Astrocyte (in vitro differentiated cells and primary cell): ENCODE measurements around the gene CYB5B. TPM values are rescaled to one million over a fixed set of nuclear protein-coding genes. Genes with fewer than 3 reads are reported as not detected.

ENCODE experiments used
- DNase-seq: peaks from one replicate; pipeline ENCODE4 v3.0.0-alpha.2; 2010; ENCODE audit warnings: low read depth
- FAIRE-seq: peaks from 2 replicates; lab custom pipeline; 2011; peaks lifted over from hg19 to GRCh38; lab: Jason Lieb, UNC
- H2AFZ ChIP-seq: 2 replicates; pipeline ENCODE4 v1.6.0; 2012; ENCODE audit warnings: low read depth, low read length, inconsistent platforms
- H3K27ac ChIP-seq: 2 replicates; pipeline ENCODE4 v1.5.1; 2011; ENCODE audit warnings: low read depth, low read length, inconsistent platforms
- H3K27me3 ChIP-seq: 2 replicates; pipeline ENCODE4 v1.6.0; 2011; ENCODE audit warnings: low read length, inconsistent platforms; ENCODE audit not compliant: insufficient read depth
- H3K36me3 ChIP-seq: 2 replicates; pipeline ENCODE4 v1.5.1; 2011; ENCODE audit warnings: low read length, inconsistent platforms; ENCODE audit not compliant: insufficient read depth
- H3K4me1 ChIP-seq: 2 replicates; pipeline ENCODE4 v1.5.1; 2011; ENCODE audit warnings: low read length, inconsistent platforms; ENCODE audit not compliant: insufficient read depth
- H3K4me2 ChIP-seq: 2 replicates; pipeline ENCODE4 v1.6.0; 2012; ENCODE audit warnings: low read length, inconsistent platforms
- H3K4me3 ChIP-seq: 2 replicates; pipeline ENCODE4 v1.5.1; 2011; ENCODE audit warnings: low read depth, mild to moderate bottlenecking, low read length, inconsistent platforms; ENCODE audit not compliant: insufficient read depth
- H3K79me2 ChIP-seq: 2 replicates; pipeline ENCODE4 v1.6.0; 2012; ENCODE audit warnings: mild to moderate bottlenecking, low read length, inconsistent platforms; ENCODE audit not compliant: insufficient read depth
- H3K9ac ChIP-seq: 2 replicates; pipeline ENCODE4 v1.6.0; 2012; ENCODE audit warnings: mild to moderate bottlenecking, low read length, inconsistent platforms
- H3K9me3 ChIP-seq: 2 replicates; pipeline ENCODE4 v1.5.1; 2012; ENCODE audit warnings: low read depth, mild to moderate bottlenecking, low read length, inconsistent platforms; ENCODE audit not compliant: insufficient read depth
- H4K20me1 ChIP-seq: 2 replicates; pipeline ENCODE4 v1.6.0; 2012; ENCODE audit warnings: low read length, inconsistent platforms; ENCODE audit not compliant: insufficient read depth
- H3K27ac Mint-ChIP-seq: one replicate; pipeline ENCODE4 v1.8.0; 2021; ENCODE audit warnings: mild to moderate bottlenecking, mixed read lengths; ENCODE audit not compliant: unreplicated experiment
- H3K27me3 Mint-ChIP-seq: one replicate; pipeline ENCODE4 v1.8.0; 2021; ENCODE audit warnings: low read depth, mixed read lengths; ENCODE audit not compliant: unreplicated experiment
- H3K36me3 Mint-ChIP-seq: one replicate; pipeline ENCODE4 v1.8.0; 2021; ENCODE audit warnings: low read depth, mixed read lengths; ENCODE audit not compliant: unreplicated experiment
- H3K4me1 Mint-ChIP-seq: one replicate; pipeline ENCODE4 v1.8.0; 2021; ENCODE audit warnings: low read depth, mixed read lengths; ENCODE audit not compliant: unreplicated experiment
- H3K4me3 Mint-ChIP-seq: one replicate; pipeline ENCODE4 v1.8.0; 2021; ENCODE audit warnings: mild to moderate bottlenecking, moderate library complexity, mixed read lengths; ENCODE audit not compliant: unreplicated experiment
- H3K9me3 Mint-ChIP-seq: one replicate; pipeline ENCODE4 v1.8.0; 2021; ENCODE audit warnings: mild to moderate bottlenecking, mixed read lengths; ENCODE audit not compliant: unreplicated experiment
- CTCF ChIP-seq: IDR thresholded peaks from 2 replicates; pipeline ENCODE4 v1.5.1; 2011; ENCODE audit warnings: low read depth, mild to moderate bottlenecking, inconsistent platforms, low read length, moderate library complexity; ENCODE audit not compliant: insufficient read depth
- EZH2 ChIP-seq: IDR thresholded peaks from 2 replicates; pipeline ENCODE4 v1.6.1; 2012; ENCODE audit warnings: mild to moderate bottlenecking, low read length, inconsistent platforms; ENCODE audit not compliant: insufficient read depth
- total RNA-seq: library from RNA; stranded (reverse); gene quantifications from 2 replicates; pipeline ENCODE4 v1.2.1, GENCODE V29; 2021

Gene CYB5B
- total RNA-seq, 1 donor from 2014 or later = 149 TPM

- Mint-ChIP-seq H3K4me1 (peaks cover 32% of the 10 kb centered on the region), H3K9me3 (no peaks in the 10 kb centered on the region), H3K4me3 (no peak overlapping the region), H3K27ac (no peak overlapping the region), H3K36me3 (peaks cover 5% of the 10 kb centered on the region), H3K27me3 (no peaks in the 10 kb centered on the region)
- no peak for TF ChIP-seq CTCF
- TF ChIP-seq EZH2 = no peak
- DNase-seq (no peak), FAIRE-seq (no peak)
- H3K36me3 ChIP-seq = peaks cover 9% of the 10 kb centered on the region
- H3K27ac ChIP-seq = no peak overlapping the region
- H3K4me2 ChIP-seq = no peak overlapping the region
- H4K20me1 ChIP-seq = no peaks in the 10 kb centered on the region
- H3K27me3 ChIP-seq = no peaks in the 10 kb centered on the region
- no peak overlapping the region for H2AFZ ChIP-seq
- no peak overlapping the region for H3K9ac ChIP-seq
- no peaks in the 10 kb centered on the region for H3K79me2 ChIP-seq
- no peaks in the 10 kb centered on the region for H3K9me3 ChIP-seq
- peaks cover 10% of the 10 kb centered on the region for H3K4me1 ChIP-seq
- no peak overlapping the region for H3K4me3 ChIP-seq
These were observed 42.1 kb downstream of the CYB5B start for GRCh38 chr16:69466547-69466946.

- H3K27me3 ChIP-seq = no peaks in the 10 kb centered on the region
- no peak for TF ChIP-seq EZH2
- TF ChIP-seq CTCF = no peak
- no peaks in the 10 kb centered on the region for H3K9me3 ChIP-seq
- no peaks in the 10 kb centered on the region for H3K79me2 ChIP-seq
- H3K4me1 ChIP-seq = peaks cover 10% of the 10 kb centered on the region
- H3K27ac ChIP-seq = no peak overlapping the region
- FAIRE-seq = no peak
- H3K4me3 ChIP-seq = no peak overlapping the region
- Mint-ChIP-seq H3K4me1 (peaks cover 32% of the 10 kb centered on the region), H3K36me3 (peaks cover 5% of the 10 kb centered on the region), H3K27ac (no peak overlapping the region), H3K27me3 (no peaks in the 10 kb centered on the region), H3K9me3 (no peaks in the 10 kb centered on the region), H3K4me3 (no peak overlapping the region)
- no peaks in the 10 kb centered on the region for H4K20me1 ChIP-seq
- no peak for DNase-seq
- H3K4me2 ChIP-seq = no peak overlapping the region
- no peak overlapping the region for H3K9ac ChIP-seq
- peaks cover 9% of the 10 kb centered on the region for H3K36me3 ChIP-seq
- H2AFZ ChIP-seq = no peak overlapping the region
These were observed 42.7 kb downstream of the CYB5B start for GRCh38 chr16:69467080-69467479.

DNA sequence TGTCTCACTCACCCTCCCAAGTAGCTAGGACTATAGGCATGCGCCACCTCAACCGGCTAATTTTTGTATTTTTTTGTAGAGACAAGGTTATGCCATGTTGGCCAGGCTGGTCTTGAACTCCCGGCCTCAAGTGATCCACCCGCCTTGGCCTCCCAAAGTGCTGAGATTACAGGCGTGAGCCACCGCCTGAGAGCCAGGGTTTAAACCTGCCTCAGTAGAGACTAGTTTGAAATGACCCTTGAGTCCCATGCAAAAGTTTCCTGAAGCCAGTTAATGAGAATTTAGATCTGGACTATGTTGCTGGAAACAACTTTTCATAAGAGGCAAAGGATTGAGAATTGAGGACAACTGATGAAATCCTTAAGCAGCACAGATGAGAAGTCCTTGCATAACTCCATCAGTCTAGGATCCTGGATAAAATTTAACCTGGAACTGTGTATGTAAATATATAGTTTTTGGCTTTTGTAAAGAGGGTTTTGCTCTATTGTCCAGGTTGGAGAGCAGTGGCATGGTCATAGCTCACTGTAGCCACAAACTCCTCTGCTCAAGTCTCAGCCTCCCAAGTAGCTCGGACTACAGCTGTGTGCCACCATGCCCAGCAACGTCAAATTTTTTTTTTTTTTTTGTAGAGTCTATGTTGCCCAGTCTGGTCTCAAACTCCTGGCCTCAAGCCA, 43.2 kb downstream of the CYB5B start:
- no peaks in the 10 kb centered on the region for H3K79me2 ChIP-seq
- Mint-ChIP-seq H3K4me3 (no peak overlapping the region), H3K36me3 (peaks cover 3% of the 10 kb centered on the region), H3K9me3 (no peaks in the 10 kb centered on the region), H3K27ac (no peak overlapping the region), H3K27me3 (no peaks in the 10 kb centered on the region), H3K4me1 (peaks cover 32% of the 10 kb centered on the region)
- no peaks in the 10 kb centered on the region for H4K20me1 ChIP-seq
- no peaks in the 10 kb centered on the region for H3K27me3 ChIP-seq
- no peak overlapping the region for H3K4me3 ChIP-seq
- TF ChIP-seq EZH2 (no peak), CTCF (no peak)
- DNase-seq = no peak
- peaks cover 4% of the 10 kb centered on the region for H3K36me3 ChIP-seq
- no peak overlapping the region for H3K4me2 ChIP-seq
- no peak for FAIRE-seq
- H3K9me3 ChIP-seq = no peaks in the 10 kb centered on the region
- H2AFZ ChIP-seq = no peak overlapping the region
- peaks cover 10% of the 10 kb centered on the region for H3K4me1 ChIP-seq
- no peak overlapping the region for H3K27ac ChIP-seq
- H3K9ac ChIP-seq = no peak overlapping the region
